Osteocyte (in vitro differentiated cells): ENCODE measurements around the gene RAB8A. TPM values are rescaled to one million over a fixed set of nuclear protein-coding genes. Genes with fewer than 3 reads are reported as not detected.

Source experiments
- DNase-seq: peaks from one replicate; pipeline ENCODE4 v3.0.0; 2021; ENCODE audit warnings: mixed read lengths; ENCODE audit not compliant: unreplicated experiment; ENCODE audit errors: extremely low spot score
- H3K27ac Mint-ChIP-seq: one replicate; pipeline ENCODE4 v1.8.0; 2021; ENCODE audit warnings: mild to moderate bottlenecking, mixed read lengths; ENCODE audit not compliant: unreplicated experiment
- H3K27me3 Mint-ChIP-seq: one replicate; pipeline ENCODE4 v1.8.0; 2021; ENCODE audit warnings: mixed read lengths; ENCODE audit not compliant: unreplicated experiment
- H3K36me3 Mint-ChIP-seq: one replicate; pipeline ENCODE4 v1.8.0; 2021; ENCODE audit warnings: mixed read lengths; ENCODE audit not compliant: unreplicated experiment
- H3K4me1 Mint-ChIP-seq: one replicate; pipeline ENCODE4 v1.8.0; 2021; ENCODE audit warnings: mixed read lengths; ENCODE audit not compliant: unreplicated experiment
- H3K4me3 Mint-ChIP-seq: one replicate; pipeline ENCODE4 v1.8.0; 2021; ENCODE audit warnings: mild to moderate bottlenecking, moderate library complexity, mixed read lengths; ENCODE audit not compliant: unreplicated experiment
- H3K9me3 Mint-ChIP-seq: one replicate; pipeline ENCODE4 v1.8.0; 2021; ENCODE audit warnings: mixed read lengths; ENCODE audit not compliant: unreplicated experiment
- total RNA-seq: library from RNA; stranded (reverse); gene quantifications from 2 replicates; pipeline ENCODE4 v1.2.1, GENCODE V29; 2021
- TF ChIP-seq, protein P1 (sequence below): fragments of 200-600 bp; sonication (generic); IDR thresholded peaks from 2 replicates; pipeline ENCODE4 v1.5.0; 2021; ENCODE audit warnings: antibody characterized with exemption, mild to moderate bottlenecking, moderate library complexity

RAB8A gene
- total RNA-seq, 1 donor from 2014 or later: 61.1 TPM

DNA sequence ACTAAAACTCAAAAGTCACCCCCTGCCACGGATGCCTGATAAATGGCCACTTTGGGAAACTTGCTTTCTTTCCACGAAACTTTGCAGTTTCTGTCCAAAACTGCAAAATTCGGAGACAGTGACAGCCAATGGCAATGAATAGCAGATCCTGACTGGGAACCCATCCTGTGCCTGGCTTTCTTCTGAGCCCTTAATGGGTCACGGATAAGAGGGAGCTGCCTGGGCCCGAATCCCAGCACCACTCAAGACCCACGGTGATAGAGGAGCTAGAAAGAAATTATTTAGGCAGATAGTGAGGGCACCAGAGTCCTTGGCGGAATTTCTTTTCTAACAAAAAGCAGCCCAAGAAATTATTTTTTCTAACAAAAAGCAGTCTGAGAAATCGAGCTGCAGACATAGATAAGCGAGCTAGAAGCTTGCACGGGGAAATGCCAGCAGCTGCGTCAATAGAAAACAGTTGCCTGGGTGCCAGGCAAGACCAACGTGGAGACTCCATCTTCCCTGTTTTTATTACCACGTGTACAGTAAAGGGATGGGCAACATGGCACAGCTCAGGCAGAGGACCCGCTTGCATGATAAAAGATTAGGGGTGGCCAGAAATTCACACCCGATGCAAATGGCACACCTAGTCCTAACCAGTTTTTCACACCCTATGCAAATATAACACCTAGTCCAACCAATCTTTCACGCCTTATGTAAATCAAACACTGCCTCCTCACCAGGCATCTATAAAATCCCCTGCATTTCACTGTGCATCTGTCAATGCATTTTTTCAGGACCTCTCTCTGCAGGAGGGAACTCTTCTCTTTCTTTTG lies 24.7 kb downstream of the RAB8A start:
- Mint-ChIP-seq H3K4me1 (no peaks in the 10 kb centered on the region), H3K9me3 (no peaks in the 10 kb centered on the region), H3K27me3 (no peaks in the 10 kb centered on the region), H3K4me3 (no peak overlapping the region), H3K36me3 (peaks cover 29% of the 10 kb centered on the region), H3K27ac (no peak overlapping the region)
- DNase-seq: no peak
- TF ChIP-seq, protein P1, sequence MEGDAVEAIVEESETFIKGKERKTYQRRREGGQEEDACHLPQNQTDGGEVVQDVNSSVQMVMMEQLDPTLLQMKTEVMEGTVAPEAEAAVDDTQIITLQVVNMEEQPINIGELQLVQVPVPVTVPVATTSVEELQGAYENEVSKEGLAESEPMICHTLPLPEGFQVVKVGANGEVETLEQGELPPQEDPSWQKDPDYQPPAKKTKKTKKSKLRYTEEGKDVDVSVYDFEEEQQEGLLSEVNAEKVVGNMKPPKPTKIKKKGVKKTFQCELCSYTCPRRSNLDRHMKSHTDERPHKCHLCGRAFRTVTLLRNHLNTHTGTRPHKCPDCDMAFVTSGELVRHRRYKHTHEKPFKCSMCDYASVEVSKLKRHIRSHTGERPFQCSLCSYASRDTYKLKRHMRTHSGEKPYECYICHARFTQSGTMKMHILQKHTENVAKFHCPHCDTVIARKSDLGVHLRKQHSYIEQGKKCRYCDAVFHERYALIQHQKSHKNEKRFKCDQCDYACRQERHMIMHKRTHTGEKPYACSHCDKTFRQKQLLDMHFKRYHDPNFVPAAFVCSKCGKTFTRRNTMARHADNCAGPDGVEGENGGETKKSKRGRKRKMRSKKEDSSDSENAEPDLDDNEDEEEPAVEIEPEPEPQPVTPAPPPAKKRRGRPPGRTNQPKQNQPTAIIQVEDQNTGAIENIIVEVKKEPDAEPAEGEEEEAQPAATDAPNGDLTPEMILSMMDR: no peak

DNA sequence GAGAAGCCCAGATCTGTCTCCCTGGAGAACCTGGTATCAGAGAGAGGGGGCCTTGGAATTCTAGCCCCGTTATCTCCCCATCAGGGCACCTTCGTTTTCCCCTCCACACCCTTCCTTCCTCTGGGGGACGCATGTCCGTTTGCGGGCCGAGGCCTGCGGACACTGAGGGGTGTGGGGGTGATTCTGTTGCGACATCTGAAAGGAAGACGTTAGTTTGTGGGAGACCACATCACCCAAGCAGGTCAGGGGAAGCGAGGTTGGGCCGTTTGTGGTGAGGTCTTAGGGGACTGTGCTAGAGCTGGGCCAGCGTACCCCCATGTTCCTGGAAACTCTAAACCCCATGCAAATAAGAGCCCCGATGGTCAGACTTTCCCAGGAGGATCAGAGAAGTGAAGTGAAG lies 28.1 kb downstream of the RAB8A start:
- no peaks in the 10 kb centered on the region for H3K4me1 Mint-ChIP-seq
- H3K27me3 Mint-ChIP-seq: peaks cover 7% of the 10 kb centered on the region
- no peak overlapping the region for H3K27ac Mint-ChIP-seq
- TF ChIP-seq, protein P1: no peak
- H3K4me3 Mint-ChIP-seq: no peak overlapping the region
- DNase-seq: no peak
- H3K9me3 Mint-ChIP-seq: no peaks in the 10 kb centered on the region
- H3K36me3 Mint-ChIP-seq: peaks cover 5% of the 10 kb centered on the region

DNA sequence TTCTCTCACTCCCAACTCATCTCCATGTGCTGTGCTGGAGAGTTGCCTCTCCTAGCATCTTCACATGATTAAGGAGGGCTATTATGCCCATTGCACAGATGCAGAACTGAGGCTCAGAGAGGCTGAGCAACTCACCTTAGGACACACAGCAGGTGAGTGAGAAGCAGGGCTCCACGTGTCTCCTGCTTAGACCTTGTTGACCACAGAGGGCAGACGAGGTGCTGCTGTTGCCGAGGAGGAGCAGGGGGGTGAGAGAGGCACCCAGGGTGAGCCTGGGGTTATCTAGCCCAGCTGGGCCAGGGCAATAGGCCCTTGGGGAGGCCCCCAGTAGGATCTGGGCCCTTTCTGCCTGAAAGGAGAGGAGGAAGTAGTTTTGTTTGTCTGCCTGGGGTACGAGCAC lies 29.4 kb downstream of the RAB8A start:
- TF ChIP-seq, protein P1: no peak
- Mint-ChIP-seq H3K27ac (no peak overlapping the region), H3K36me3 (peaks cover 2% of the 10 kb centered on the region), H3K4me1 (no peaks in the 10 kb centered on the region), H3K27me3 (peaks cover 7% of the 10 kb centered on the region), H3K4me3 (no peak overlapping the region), H3K9me3 (no peaks in the 10 kb centered on the region)
- no peak for DNase-seq

DNA sequence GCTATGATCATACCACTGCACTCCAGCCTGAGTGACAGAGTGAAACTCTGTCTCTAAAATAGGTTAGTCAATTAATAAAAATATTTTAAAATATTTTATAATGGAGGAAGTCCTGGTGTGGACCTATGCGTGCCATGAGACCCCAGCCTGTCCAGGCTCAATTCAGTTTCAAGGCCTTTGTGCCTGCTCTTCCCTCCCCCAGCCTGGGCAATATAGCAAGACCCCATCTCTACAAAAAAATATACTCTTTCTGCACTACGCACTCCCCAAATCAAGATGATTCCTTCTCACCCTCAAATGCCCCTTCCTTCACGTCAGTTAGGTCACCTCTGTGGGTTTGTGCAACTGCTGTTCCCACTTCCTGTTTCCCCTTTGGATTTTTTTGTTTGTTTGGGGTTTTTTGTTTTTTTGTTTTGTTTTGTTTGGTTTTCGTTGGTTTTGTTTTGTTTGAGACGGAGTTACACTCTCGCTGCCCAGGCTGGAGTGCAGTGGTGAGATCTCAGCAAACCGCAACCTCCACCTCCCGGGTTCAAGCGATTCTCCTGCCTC lies 30.4 kb downstream of the RAB8A start:
- no peak for DNase-seq
- Mint-ChIP-seq H3K27me3 (peaks cover 12% of the 10 kb centered on the region), H3K36me3 (peaks cover 2% of the 10 kb centered on the region), H3K9me3 (no peaks in the 10 kb centered on the region), H3K4me1 (no peaks in the 10 kb centered on the region), H3K27ac (no peak overlapping the region), H3K4me3 (no peak overlapping the region)
- TF ChIP-seq, protein P1: no peak

DNA sequence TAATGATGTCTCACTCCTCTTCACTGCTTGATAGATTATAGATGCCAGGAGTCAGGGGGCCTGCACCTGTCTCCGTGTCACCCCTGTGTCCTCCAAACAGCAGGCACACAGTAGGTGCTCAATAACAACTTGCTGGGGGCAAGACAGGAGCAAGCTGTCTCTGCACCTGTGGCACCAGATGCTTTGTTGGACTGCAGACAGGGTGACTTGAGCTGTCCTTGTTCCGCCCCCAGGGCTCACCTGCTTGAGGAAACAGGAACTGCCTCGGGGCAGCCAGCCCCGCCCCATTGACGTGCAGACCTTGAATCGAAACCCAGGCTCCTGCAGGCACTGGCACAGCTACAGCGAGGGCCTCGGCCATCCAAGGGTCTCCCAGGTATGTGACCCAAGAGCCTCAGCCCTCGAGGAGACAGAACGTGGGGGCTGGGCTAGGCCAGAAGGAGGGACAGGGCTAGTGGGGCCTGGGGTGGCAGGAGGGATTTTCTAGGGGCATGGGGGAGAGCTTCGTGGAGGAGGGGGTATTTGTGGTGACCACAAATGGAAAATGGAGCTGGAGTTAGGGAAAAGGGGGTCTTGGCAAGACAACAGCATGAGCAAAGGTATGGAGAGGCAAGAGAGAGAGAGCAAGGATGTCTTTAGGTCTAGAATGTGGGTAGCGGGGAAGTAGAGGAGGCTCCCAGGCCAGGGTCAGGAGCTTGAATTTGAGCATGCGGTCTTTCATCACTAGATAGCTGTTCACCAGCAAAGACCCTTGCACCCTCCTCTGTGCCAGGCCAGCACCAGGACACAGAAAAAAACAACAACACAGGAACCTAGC lies 31.9 kb downstream of the RAB8A start, which contains the start of gene HSH2D:
HSH2D (plus strand) TSS at position 287 of the 817 bp plus-strand sequence. CDS start 5,066 bp downstream, outside the sequence.
- H3K36me3 Mint-ChIP-seq: peaks cover 2% of the 10 kb centered on the region
- H3K4me3 Mint-ChIP-seq: no peak within 1 kb of the TSS
- no peak for DNase-seq
- no peak within 1 kb of the TSS for H3K27ac Mint-ChIP-seq
- no peaks in the 10 kb centered on the region for H3K4me1 Mint-ChIP-seq
- peaks cover 12% of the 10 kb centered on the region for H3K27me3 Mint-ChIP-seq
- TF ChIP-seq, protein P1: no peak
- H3K9me3 Mint-ChIP-seq: no peaks in the 10 kb centered on the region
